Gastroesophageal sphincter (tissue), 3 donors: ENCODE measurements around the gene BNIP5.

Source experiments
- EP300 ChIP-seq: sonication (generic); formaldehyde crosslinking; IDR thresholded peaks from one replicate; pipeline ENCODE4 v1.6.1; 2017; ENCODE audit warnings: antibody characterized with exemption, mild to moderate bottlenecking
- POLR2A ChIP-seq, 2 donors: fragments of 450-650 bp; IDR thresholded peaks; one replicate each; pipeline ENCODE4 v1.6.1; 2017; ENCODE audit warnings: antibody characterized with exemption in 2 of 2, mild to moderate bottlenecking in 2 of 2, moderate library complexity in 1 of 2
- POLR2AphosphoS5 ChIP-seq: sonication (generic); formaldehyde crosslinking; IDR thresholded peaks from one replicate; pipeline ENCODE4 v1.6.1; 2017; ENCODE audit warnings: antibody characterized with exemption
- TF ChIP-seq, protein P1 (sequence below), 4 experiments: fragments of 200-600 bp in 2 of 4; fragments of 450-650 bp in 2 of 4; sonication (generic) in 1 of 4; IDR thresholded peaks; one replicate each; pipeline ENCODE4 v1.5.1; 2017 to 2019; ENCODE audit warnings: antibody characterized with exemption in 4 of 4, mild to moderate bottlenecking in 2 of 4, moderate library complexity in 2 of 4

DNA sequence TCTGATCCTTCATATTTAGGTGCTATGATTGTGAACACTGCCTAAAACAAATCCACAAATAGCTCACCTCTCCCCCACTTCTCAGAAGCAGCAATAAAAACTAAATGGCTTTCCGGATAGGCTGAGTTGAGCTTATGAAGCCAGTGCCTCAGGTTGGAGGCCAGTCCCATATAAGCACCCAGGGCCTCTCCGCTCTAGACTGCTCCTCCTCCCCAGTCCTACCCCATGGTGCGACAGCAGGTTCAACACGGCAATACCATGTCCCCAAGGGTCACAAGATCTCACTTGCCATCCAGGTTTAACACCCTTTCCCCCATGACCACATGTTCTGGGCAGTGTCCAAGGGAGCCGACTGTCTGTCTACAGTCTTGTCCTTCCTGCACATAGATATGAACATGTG lies 20.8 kb downstream of the BNIP5 start:
- TF ChIP-seq POLR2A (IDR thresholded peaks at IDR 0.05) = no peak
- TF ChIP-seq POLR2AphosphoS5 = no peak
- TF ChIP-seq, protein P1, sequence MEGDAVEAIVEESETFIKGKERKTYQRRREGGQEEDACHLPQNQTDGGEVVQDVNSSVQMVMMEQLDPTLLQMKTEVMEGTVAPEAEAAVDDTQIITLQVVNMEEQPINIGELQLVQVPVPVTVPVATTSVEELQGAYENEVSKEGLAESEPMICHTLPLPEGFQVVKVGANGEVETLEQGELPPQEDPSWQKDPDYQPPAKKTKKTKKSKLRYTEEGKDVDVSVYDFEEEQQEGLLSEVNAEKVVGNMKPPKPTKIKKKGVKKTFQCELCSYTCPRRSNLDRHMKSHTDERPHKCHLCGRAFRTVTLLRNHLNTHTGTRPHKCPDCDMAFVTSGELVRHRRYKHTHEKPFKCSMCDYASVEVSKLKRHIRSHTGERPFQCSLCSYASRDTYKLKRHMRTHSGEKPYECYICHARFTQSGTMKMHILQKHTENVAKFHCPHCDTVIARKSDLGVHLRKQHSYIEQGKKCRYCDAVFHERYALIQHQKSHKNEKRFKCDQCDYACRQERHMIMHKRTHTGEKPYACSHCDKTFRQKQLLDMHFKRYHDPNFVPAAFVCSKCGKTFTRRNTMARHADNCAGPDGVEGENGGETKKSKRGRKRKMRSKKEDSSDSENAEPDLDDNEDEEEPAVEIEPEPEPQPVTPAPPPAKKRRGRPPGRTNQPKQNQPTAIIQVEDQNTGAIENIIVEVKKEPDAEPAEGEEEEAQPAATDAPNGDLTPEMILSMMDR (IDR thresholded peaks at IDR 0.05) = no peak
- no peak for TF ChIP-seq EP300
